Motor neuron (in vitro differentiated cells): ENCODE results near the gene MAD1L1. TPM values are rescaled to one million over a fixed set of nuclear protein-coding genes. Genes with fewer than 3 reads are reported as not detected.

Source experiments
- ATAC-seq, 8 experiments: fragments of 200-7000 bp; cut with Tn5 transposase; replicated peaks in 6 of 8; 2 replicates each; pipeline ENCODE4 v1.8.0; 2021; ENCODE audit warnings: mild to moderate bottlenecking in 8 of 8, moderate library complexity in 8 of 8
- H3K27ac ChIP-seq, 2 donors: fragments of 250-450 bp; sonication (Bioruptor Pico); 2 replicates each; pipeline ENCODE4 v1.9.0; 2021; ENCODE audit warnings: antibody characterized with exemption in 2 of 2, mild to moderate bottlenecking in 2 of 2, moderate library complexity in 1 of 2
- H3K4me1 ChIP-seq, 2 donors: fragments of 250-450 bp; sonication (Bioruptor Pico); replicated peaks in 1 of 2; 2 replicates each; pipeline ENCODE4 v1.6.1; 2021; ENCODE audit warnings: antibody characterized with exemption in 2 of 2, mild to moderate bottlenecking in 2 of 2, moderate library complexity in 1 of 2
- H3K4me3 ChIP-seq, 5 donors: fragments of 250-450 bp; sonication (Bioruptor Pico); 2 replicates each; pipeline ENCODE4 v1.9.0; 2021; ENCODE audit warnings: antibody characterized with exemption in 5 of 5, mild to moderate bottlenecking in 5 of 5, moderate library complexity in 4 of 5
- WGBS, 10 experiments: fragments of 450-650 bp; shearing (Covaris generic); methylation state at CpG; one replicate each; pipeline ENCODE4 v1.0.0; 2022; 5-methylcytosine and 5-hydroxymethylcytosine counted together
- in situ Hi-C, 9 experiments: fragments of 400-800 bp; cut with MboI; loops; one replicate each; pipeline ENCODE4 v1.15.0; 2021; ENCODE audit warnings: low sequenced_read_pairs in 9 of 9, low pct_unique_long_range_greater_than_20kb in 2 of 9; ENCODE audit not compliant: unreplicated experiment in 9 of 9
- total RNA-seq, 8 experiments: library from RNA; unstranded; fragments of 300-600 nt; gene quantifications; 2 replicates each; pipeline versions ENCODE4 v1.2.3 to v1.2.4, GENCODE V29; 2022

Gene MAD1L1
- total RNA-seq, 8 experiments from 2014 or later, result 24.0 to 68.8 (median 32.4) TPM

DNA sequence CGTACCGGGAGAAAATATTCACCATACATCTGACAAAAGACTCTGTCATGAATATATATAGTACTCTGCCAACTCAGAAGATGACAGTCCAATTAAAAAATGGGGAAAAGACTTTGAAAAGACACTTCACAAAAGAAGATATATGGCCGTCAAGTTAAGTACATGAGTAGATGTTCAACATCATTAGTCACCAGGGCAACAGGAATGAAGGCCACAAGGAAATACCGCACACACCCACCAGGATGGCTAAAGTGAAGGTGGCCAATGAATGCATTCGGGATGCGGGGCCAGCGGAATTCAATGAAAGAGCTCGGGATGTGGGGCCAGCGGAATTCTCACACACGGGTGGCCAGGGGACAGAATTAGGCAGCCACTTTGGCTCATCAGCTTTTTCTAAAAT is 42.2 kb downstream of the MAD1L1 start:
- 0 to 100% (median 12%) methylated on average over 1 to 10 of the region's 10 CpGs for WGBS, 10 experiments
- no peak overlapping the region for H3K4me3 ChIP-seq
- H3K27ac ChIP-seq, result no peak overlapping the region
- in situ Hi-C loops, result no loop called here
- ATAC-seq, result peak in 6 of 8 experiments; percentile 56 to 89 (median 86)
- H3K4me1 ChIP-seq, result peaks cover 19% of the 10 kb centered on the region in 2 donors

DNA sequence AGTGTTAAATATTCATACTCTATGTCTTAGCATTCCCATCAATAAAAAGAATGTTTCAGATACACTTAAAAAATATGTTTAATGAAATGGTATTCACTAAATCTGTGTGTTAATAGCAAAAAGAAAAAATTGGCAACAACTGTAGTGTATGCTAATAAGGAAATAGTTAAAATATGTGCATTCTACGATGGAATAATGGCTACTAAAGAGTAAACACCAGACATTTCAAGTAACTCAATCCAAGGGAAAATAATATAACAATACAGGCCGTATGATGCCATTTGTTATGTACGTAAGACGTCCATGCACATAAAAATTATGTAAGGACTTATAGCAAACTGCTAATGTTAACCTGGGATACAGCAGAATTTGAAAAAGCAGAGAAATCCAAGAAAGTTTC is 46.6 kb downstream of the MAD1L1 start:
- in situ Hi-C loops, result no loop called here
- 5 to 88% (median 80%) methylated on average over 1 to 4 of the region's 4 CpGs; no CpG with 5 or more reads in 1 of the 10 experiments for WGBS, 10 experiments
- Histone ChIP-seq H3K4me1 (peaks cover 13 to 20% of the 10 kb centered on the region in 2 donors), H3K4me3 (no peak overlapping the region), H3K27ac (no peak overlapping the region)
- peak in 3 of 8 experiments; percentile 50 to 80 (median 61) for ATAC-seq

DNA sequence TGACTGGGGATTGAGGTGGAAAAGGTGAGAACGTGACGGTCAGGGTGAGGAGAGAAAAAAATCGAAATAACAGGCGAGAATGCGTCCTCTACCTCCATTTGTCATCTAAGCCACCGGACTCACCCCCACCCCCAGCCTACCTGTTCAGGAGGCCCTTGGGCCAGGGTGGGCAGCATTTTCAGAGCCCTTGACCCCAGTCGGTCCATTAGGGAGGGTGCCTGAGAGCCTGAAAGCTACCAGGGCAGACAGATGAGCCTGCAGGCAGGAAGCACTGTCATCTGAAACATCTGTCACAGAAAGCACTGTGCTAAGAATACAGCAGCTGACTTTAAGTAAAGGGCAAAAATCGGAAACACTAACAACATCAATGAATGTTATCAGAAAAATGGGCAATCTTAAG is 47.0 kb downstream of the MAD1L1 start:
- no peak overlapping the region for H3K4me3 ChIP-seq
- H3K27ac ChIP-seq, result peak overlapping the region in 1 of 2 donors; percentile 23
- peak in 4 of 8 experiments; percentile 22 to 47 (median 39) for ATAC-seq
- peaks cover 9 to 15% of the 10 kb centered on the region in 2 donors for H3K4me1 ChIP-seq
- WGBS, 10 experiments, result 57 to 100% (median 81%) methylated on average over 1 to 7 of the region's 8 CpGs
- in situ Hi-C loops, result no loop called here

DNA sequence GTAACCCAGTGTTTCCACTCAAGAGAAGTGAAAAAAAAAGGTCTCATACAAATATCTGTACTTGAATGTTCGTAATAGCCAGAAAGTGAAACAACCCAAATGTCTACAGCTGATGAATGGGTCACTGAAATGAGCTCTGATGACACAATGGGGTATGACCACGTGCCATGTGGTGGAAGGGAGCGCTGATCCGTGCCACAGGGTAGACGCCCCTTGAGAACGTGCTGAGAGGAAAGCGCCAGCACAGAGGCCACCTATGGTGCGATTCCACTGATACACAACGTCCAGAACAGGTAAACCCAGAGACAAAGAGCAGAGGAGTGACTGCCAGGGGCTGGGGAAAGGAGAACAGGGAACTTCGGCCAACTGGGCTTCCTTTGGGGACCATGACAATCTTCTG is 50.3 kb downstream of the MAD1L1 start:
- no peak for ATAC-seq
- Histone ChIP-seq H3K4me1 (peaks cover 4% of the 10 kb centered on the region in 2 donors), H3K27ac (no peak overlapping the region), H3K4me3 (no peak overlapping the region)
- 67 to 100% (median 96%) methylated on average over 1 to 10 of the region's 10 CpGs; no CpG with 5 or more reads in 1 of the 10 experiments for WGBS, 10 experiments
- in situ Hi-C loops, result no loop called here

DNA sequence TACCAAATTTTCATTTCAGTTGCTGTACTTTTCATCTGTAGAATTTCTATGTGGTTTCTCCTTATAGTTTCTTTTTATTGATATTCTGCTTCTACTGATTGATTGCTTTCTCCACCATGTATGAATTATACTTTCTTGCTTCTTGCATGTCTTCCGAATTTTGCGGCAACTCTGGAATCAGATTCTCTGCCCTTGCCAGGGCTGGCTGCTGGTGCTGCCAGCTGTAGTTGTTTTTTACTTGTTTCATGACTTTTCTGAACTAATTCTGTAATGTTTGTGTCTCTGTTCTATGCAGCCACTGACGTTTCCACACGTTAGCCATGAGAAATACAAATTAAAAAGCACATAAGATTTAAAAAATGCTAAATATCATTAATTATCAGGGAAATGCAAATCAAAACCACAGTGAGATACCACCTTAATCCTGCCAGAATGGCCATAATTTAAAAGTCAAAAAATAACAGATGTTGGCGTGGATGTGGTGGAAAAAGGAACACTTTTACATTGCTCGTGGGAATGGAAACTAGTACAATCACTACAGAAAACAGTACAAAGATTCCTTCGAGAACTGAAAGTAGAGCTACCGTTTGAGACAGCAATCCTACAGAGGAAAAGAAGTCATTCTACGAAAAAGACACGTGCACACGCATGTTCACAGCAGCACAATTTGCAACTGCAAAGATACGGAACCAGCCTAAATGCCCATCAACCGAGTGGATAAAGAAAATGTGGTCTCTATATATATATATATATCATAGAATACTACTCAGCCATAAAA is 51.5 kb downstream of the MAD1L1 start:
- in situ Hi-C loops, result no loop called here

DNA sequence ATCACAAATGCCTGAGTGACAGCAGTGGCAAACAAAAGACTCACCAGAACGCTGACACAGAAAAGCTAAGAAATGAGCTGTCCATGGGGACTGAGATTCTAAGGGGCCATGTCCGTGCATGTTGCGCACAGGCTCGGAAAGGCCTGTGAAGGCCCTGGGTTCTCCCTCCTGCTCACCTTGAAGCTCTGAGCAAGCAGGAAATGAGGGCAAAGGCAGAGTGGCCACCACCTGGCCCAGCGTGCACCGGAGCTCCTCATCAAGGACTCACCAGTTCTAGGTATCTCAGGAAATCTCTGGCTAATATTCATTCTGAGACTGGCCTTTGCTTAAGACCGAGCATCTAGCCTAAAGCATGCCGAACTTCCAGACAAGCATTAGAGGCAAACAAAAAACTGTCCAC is 52.7 kb downstream of the MAD1L1 start:
- Histone ChIP-seq H3K4me1 (no peaks in the 10 kb centered on the region), H3K4me3 (no peak overlapping the region), H3K27ac (no peak overlapping the region)
- WGBS, 10 experiments, result 39 to 100% (median 80%) methylated on average over 1 to 7 of the region's 8 CpGs; no CpG with 5 or more reads in 2 of the 10 experiments
- peak in 1 of 8 experiments; percentile 16 for ATAC-seq
- in situ Hi-C loops, result no loop called here

More for the DNA sequence above, 51.5 kb downstream of the MAD1L1 start:
- 22 to 99% (median 91%) methylated on average over 6 to 13 of the region's 13 CpGs for WGBS, 10 experiments
- ATAC-seq, result no peak
- no peak overlapping the region for H3K27ac ChIP-seq
- no peak overlapping the region for H3K4me3 ChIP-seq
- peaks cover 4% of the 10 kb centered on the region in 2 donors for H3K4me1 ChIP-seq

DNA sequence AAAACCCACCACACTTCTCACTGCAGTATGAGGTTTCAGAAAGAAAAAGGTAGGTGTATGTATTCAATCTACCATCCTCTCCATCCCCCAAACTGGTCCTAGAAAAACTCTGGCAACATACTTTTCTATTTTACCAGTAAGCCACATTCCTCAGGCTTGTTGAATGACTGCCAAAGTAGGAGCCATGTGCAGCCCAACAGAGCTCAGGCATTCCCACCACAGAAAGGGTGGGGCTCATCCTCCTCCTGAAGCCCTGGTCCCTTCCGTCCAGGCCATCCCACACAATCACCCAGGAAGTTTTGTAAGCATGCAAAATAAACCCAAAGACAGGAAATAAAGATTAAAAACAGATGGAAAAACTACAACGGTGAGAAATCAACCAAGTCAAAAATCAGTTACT is 57.2 kb downstream of the MAD1L1 start:
- in situ Hi-C loops, result no loop called here
- Histone ChIP-seq H3K4me1 (no peaks in the 10 kb centered on the region), H3K27ac (no peak overlapping the region), H3K4me3 (no peak overlapping the region)
- WGBS, 10 experiments, result 0 to 100% (median 91%) methylated on average over 1 to 2 of the region's 2 CpGs; no CpG with 5 or more reads in 2 of the 10 experiments
- ATAC-seq, result peak in 4 of 8 experiments; percentile 26 to 88 (median 81)

DNA sequence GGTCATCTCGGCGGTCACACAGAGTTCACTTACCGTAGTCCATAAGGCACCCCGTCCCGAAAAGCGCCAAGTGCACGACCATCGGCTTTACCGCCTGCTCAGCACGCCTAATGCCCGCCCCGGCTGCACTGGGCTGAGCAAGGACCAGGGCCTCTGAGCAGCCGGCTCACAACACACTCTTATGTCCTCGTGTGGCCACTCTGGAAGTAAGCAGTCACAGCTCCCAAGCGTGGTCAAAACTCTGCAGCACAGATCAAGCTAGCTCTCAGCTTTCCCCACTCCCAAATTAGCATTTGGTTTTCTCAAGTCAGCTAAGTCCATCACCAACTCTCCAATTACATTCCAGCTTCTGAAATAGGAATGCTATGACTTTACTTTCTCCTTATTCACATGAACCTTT is 57.7 kb downstream of the MAD1L1 start:
- no peak overlapping the region for H3K4me3 ChIP-seq
- H3K4me1 ChIP-seq, result peaks cover 0 to 2% of the 10 kb centered on the region in 2 donors
- 68 to 94% (median 83%) methylated on average over 2 to 9 of the region's 15 CpGs; no CpG with 5 or more reads in 7 of the 10 experiments for WGBS, 10 experiments
- no peak overlapping the region for H3K27ac ChIP-seq
- in situ Hi-C loops, result no loop called here
- ATAC-seq, result peak in 3 of 8 experiments; percentile 69 to 85 (median 77)

DNA sequence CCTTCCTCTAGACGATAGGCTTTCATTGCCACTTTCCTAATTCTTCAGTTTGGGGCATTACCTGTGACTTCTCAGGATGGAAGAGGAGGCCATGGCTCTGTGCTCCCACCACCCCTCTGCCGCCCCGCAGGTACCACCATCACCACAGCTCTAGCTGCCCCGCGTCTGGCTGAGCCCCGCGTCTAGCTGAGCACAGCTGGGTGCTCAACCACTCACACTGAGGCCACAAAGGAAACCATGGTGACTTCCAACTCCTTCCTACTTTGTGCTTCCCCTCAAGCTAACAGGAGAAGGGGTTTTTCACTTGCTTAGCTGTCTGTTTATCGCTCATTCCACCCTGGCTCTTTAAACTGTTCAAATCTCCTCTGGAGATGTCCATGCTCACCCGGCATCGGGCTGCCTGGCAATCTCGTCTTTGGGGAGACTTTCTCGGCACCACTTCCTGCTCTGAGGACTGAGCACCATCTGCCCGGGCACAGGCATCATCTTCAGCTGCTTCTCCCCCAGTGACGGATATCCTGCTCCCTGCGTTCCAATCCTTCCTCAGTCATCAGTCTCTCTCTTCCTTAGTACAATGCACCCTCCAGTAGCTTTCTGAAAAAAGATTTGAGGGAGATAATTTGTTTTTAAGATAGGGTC is 59.4 kb downstream of the MAD1L1 start:
- ATAC-seq, result peak in 4 of 8 experiments; percentile 19 to 81 (median 37)
- no peak overlapping the region for H3K27ac ChIP-seq
- in situ Hi-C loops, result no loop called here

DNA sequence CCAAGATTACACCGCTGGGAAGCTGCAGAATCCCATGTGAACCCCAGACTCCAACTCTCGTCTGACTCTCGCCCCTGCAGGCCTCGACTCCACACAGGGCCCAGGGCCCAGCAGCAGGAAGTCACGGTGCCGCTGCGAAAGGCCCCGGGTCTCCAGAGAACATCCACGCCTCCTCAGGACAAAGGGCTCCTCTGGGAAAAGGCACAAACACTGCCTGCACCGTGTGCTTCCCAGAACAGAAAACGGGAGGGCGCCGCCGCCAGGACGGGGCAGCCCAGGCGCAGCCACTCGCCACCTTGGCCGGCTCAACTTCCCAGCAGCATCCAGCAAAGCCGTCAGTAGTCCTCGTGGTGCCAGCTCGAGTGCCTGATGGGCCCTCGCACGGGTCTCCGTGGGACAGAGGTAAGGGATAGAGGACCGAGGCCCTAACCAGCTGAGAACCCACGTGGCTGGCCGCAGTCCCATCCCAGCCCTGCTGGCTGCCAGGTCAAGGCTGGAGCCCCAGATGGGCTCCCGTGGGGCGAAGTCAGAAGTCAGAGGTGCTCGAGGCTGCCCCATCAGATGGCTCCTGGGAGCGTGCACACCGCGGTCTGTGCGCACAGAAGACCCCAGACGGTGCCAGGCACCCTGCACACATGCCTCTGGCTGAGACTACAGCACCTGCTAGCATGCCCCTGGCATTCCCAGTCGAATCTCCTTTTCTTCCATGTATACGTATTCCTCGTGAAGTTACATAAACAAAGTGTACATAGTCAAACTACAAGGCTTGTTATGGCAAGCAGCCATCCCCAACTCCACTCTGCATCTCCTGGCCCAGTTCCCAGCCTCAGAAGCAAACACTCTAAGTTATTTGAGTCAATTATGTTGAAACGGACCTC is 60.2 kb downstream of the MAD1L1 start:
- peak in 6 of 8 experiments; percentile 14 to 83 (median 42) for ATAC-seq
- Histone ChIP-seq H3K4me1 (peaks cover 0 to 4% of the 10 kb centered on the region in 2 donors), H3K27ac (no peak overlapping the region), H3K4me3 (no peak overlapping the region)
- 0 to 94% (median 70%) methylated on average over 1 to 9 of the region's 39 CpGs; no CpG with 5 or more reads in 1 of the 10 experiments for WGBS, 10 experiments
- in situ Hi-C loops, result no loop called here

More for the DNA sequence above, 59.4 kb downstream of the MAD1L1 start:
- WGBS, 10 experiments, result 50 to 100% (median 96%) methylated on average over 1 to 4 of the region's 15 CpGs; no CpG with 5 or more reads in 3 of the 10 experiments
- Histone ChIP-seq H3K4me1 (peaks cover 0 to 4% of the 10 kb centered on the region in 2 donors), H3K4me3 (no peak overlapping the region)

DNA sequence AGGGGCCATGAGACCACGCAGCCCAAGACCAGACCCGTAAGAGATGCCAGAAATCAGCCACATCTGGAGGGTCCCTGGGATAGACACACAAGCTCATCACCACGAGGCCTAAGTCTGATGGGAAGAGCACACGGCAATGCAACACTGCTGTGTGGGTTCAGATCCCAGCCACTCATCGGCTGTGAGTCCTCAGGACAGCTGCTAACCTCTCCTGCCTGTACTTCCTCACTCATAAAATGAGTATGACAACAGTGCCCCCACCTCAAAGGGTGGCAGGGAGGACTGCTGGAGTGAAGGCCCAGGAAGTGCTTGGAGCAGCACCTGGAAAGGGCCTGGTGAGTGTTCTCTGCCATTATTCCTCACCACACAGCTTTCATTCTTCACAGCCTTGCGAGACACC is 60.9 kb downstream of the MAD1L1 start:
- H3K27ac ChIP-seq, result no peak overlapping the region
- ATAC-seq, result no peak
- 83 to 100% (median 100%) methylated on average over 1 to 2 of the region's 6 CpGs; no CpG with 5 or more reads in 6 of the 10 experiments for WGBS, 10 experiments
- in situ Hi-C loops, result no loop called here
- H3K4me1 ChIP-seq, result peaks cover 0 to 5% of the 10 kb centered on the region in 2 donors
- H3K4me3 ChIP-seq, result no peak overlapping the region

DNA sequence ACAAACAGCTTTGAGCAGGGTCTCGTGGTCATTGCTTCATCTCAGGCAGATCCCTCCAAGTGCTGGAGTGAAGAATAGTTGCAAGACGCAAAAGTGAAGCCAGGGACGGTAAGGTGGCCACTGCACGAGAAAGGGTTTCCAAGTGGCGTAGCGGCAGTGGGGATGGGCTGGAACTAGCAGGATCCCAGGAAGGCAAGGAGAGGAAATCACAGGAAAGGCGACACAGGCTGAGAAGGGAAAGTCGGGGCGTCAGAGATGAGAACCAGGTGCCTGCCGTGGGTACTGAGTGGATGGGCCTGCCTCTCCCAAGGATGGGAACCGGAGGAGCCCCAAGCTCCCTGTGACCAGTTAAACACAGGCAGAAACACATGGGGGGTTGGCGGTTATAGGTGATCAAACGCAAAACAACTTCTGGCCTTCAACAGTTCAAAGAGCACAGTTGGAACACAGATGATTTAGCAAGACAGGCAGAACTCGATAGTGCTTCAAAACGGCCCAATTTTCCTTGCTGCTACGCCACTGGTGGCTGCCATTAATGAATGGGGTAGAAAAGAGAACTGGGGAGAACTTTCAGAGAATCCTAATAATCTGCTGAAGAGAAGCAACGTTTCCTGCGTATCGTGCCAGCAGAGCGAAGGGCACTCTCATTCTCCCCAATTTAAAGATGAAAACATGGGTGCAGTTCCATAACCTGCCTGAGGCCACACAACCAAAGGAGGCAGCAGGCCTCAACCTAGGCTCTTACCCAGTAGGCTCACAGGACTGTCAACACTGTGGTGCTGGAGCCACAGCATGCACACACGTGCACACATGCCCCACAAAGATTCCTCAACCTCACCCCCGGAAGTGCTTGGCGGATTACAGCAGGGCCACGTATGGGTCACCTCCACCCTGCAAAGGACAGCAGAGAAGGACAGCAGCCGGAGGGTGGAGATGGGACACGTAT is 61.9 kb downstream of the MAD1L1 start:
- peaks cover 0 to 10% of the 10 kb centered on the region in 2 donors for H3K4me1 ChIP-seq
- ATAC-seq, result peak in 1 of 8 experiments; percentile 11
- 71 to 100% (median 90%) methylated on average over 1 to 15 of the region's 26 CpGs for WGBS, 10 experiments
- H3K27ac ChIP-seq, result no peak overlapping the region
- H3K4me3 ChIP-seq, result no peak overlapping the region
- in situ Hi-C loops, result no loop called here
